Thyroid gland (tissue), 4 donors: ENCODE data around the gene GLOD4. TPM values are rescaled to one million over a fixed set of nuclear protein-coding genes. Genes with fewer than 3 reads are reported as not detected.

ENCODE experiments used
- DNase-seq, 2 donors: peaks; one replicate each; pipeline ENCODE4 v3.0.0-alpha.2; 2019
- H3K27ac ChIP-seq, 3 donors: fragments of 200-600 bp; sonication (generic); 1 replicate in 2 of 3; 2 replicates in 1 of 3; pipeline ENCODE4 v1.5.1; 2016 to 2019; ENCODE audit warnings: mild to moderate bottlenecking in 1 of 3, moderate library complexity in 1 of 3
- H3K27me3 ChIP-seq: fragments of 200-600 bp; sonication (generic); one replicate; pipeline ENCODE4 v1.5.1; 2019
- H3K36me3 ChIP-seq, 2 donors: fragments of 200-600 bp; sonication (generic); one replicate each; pipeline ENCODE4 v1.5.1; 2016 to 2019
- H3K4me1 ChIP-seq, 2 donors: fragments of 200-600 bp; sonication (generic); one replicate each; pipeline ENCODE4 v1.5.1; 2017 to 2019
- H3K4me3 ChIP-seq, 3 donors: fragments of 200-600 bp; sonication (generic); replicated peaks in 1 of 3; 1 replicate in 2 of 3; 2 replicates in 1 of 3; pipeline ENCODE4 v1.5.1; 2016; ENCODE audit warnings: mild to moderate bottlenecking in 1 of 3
- H3K9me3 ChIP-seq: fragments of 200-600 bp; sonication (generic); one replicate; pipeline ENCODE4 v1.5.1; 2017
- CTCF ChIP-seq, 6 experiments: fragments of 200-600 bp in 3 of 6; fragments of 450-650 bp in 3 of 6; sonication (generic) in 3 of 6; IDR thresholded peaks; one replicate each; pipeline ENCODE4 v1.5.1; 2016 to 2019; ENCODE audit warnings: antibody characterized with exemption in 6 of 6, mild to moderate bottlenecking in 2 of 6, inconsistent platforms in 1 of 6, moderate library complexity in 1 of 6
- POLR2A ChIP-seq, 2 donors: fragments of 450-650 bp; IDR thresholded peaks; one replicate each; pipeline ENCODE4 v1.6.1; 2017; ENCODE audit warnings: antibody characterized with exemption in 2 of 2, mild to moderate bottlenecking in 2 of 2, moderate library complexity in 1 of 2
- WGBS, 2 donors: methylation state at CpG; one replicate each; pipeline ENCODE4 v1.1.5; 2017; 5-methylcytosine and 5-hydroxymethylcytosine counted together
- intact Hi-C: fragments of 100-400 bp; cut with DNase I; formaldehyde crosslinking; loops from one replicate; pipeline ENCODE4 v1.15.1; 2023
- total RNA-seq, 4 donors: library from RNA; depleted of rRNA; stranded (reverse); fragments of >200 nt; gene quantifications; one replicate each; pipeline ENCODE4 v1.2.3, GENCODE V29; 2016

The GLOD4 gene
- total RNA-seq, 4 donors from 2014 or later = 48.9 to 94.6 (median 60.5) TPM

- peaks cover 8 to 15% of the 10 kb centered on the region in 2 donors for H3K4me1 ChIP-seq
- TF ChIP-seq CTCF (IDR thresholded peaks at IDR 0.05) (no peak), POLR2A (IDR thresholded peaks at IDR 0.05) (no peak)
- H3K27me3 ChIP-seq = no peaks in the 10 kb centered on the region
- H3K27ac ChIP-seq = no peak overlapping the region
- 76 to 79% methylated on average over 10 of the region's 10 CpGs for WGBS, 2 donors
- intact Hi-C loops = no loop called here
- no peaks in the 10 kb centered on the region for H3K36me3 ChIP-seq
- no peaks in the 10 kb centered on the region for H3K9me3 ChIP-seq
- DNase-seq = no peak
- H3K4me3 ChIP-seq = no peak overlapping the region
These were observed 48.3 kb downstream of the GLOD4 start for GRCh38 chr17:733743-734142.

GRCh38 chr17:732902-733720 is 49.0 kb downstream of the GLOD4 start:
- intact Hi-C loops = no loop called here
- no peaks in the 10 kb centered on the region for H3K9me3 ChIP-seq
- peak overlapping the region in 2 of 3 donors; percentile 43 to 73 for H3K27ac ChIP-seq
- H3K36me3 ChIP-seq = no peaks in the 10 kb centered on the region
- 26 to 38% methylated on average over 13 to 25 of the region's 57 CpGs for WGBS, 2 donors
- no peaks in the 10 kb centered on the region for H3K27me3 ChIP-seq
- H3K4me3 ChIP-seq = peak overlapping the region; percentile 2 to 90 (median 58)
- peak; percentile 61 to 66 for DNase-seq
- peaks cover 8 to 15% of the 10 kb centered on the region in 2 donors for H3K4me1 ChIP-seq
- TF ChIP-seq CTCF (IDR thresholded peaks at IDR 0.05) (no peak), POLR2A (IDR thresholded peaks at IDR 0.05) (peak in 1 of 2 donors; percentile 13)

GRCh38 chr17:732067-732901 is 49.8 kb downstream of the GLOD4 start, which contains the start of gene TLCD3A:
TLCD3A (plus strand) TSS chr17:732596; CDS start chr17:732648, 52 bp downstream.
- peak; percentile 64 to 72 for DNase-seq

GRCh38 chr17:731644-732066 is 50.4 kb downstream of the GLOD4 start:
- intact Hi-C loops = no loop called here
- H3K4me1 ChIP-seq = peaks cover 8 to 15% of the 10 kb centered on the region in 2 donors
- H3K27ac ChIP-seq = peak overlapping the region in 2 of 3 donors; percentile 40 to 52
- no peak for TF ChIP-seq CTCF (IDR thresholded peaks at IDR 0.05)
- TF ChIP-seq POLR2A (IDR thresholded peaks at IDR 0.05) = no peak
- no peaks in the 10 kb centered on the region for H3K9me3 ChIP-seq
- no peaks in the 10 kb centered on the region for H3K27me3 ChIP-seq
- no peaks in the 10 kb centered on the region for H3K36me3 ChIP-seq
- no peak for DNase-seq
- WGBS, 2 donors = 29% methylated on average over 8 of the region's 26 CpGs; no CpG with 5 or more reads in 1 of the 2 donors
- H3K4me3 ChIP-seq = peak overlapping the region; percentile 75 to 90 (median 80)

More at GRCh38 chr17:732067-732901, 49.8 kb downstream of the GLOD4 start, which contains the start of gene TLCD3A:
- Histone ChIP-seq H3K27me3 (no peaks in the 10 kb centered on the region), H3K4me1 (peaks cover 8 to 15% of the 10 kb centered on the region in 2 donors), H3K27ac (peak within 1 kb of the TSS in 2 of 3 donors; percentile 43 to 73), H3K36me3 (no peaks in the 10 kb centered on the region), H3K4me3 (peak within 1 kb of the TSS; percentile 75 to 90 (median 80)), H3K9me3 (no peaks in the 10 kb centered on the region)
- 0% methylated on average over 10 of the region's 126 CpGs; no CpG with 5 or more reads in 1 of the 2 donors for WGBS, 2 donors
- intact Hi-C loops = no loop called here
- no peak for TF ChIP-seq CTCF (IDR thresholded peaks at IDR 0.05)
- TF ChIP-seq POLR2A (IDR thresholded peaks at IDR 0.05) = peak in 1 of 2 donors; percentile 16
